ENCODE data around the gene TOR3A. TPM values are rescaled to one million over a fixed set of nuclear protein-coding genes. Genes with fewer than 3 reads are reported as not detected.
A peak's percentile ranks its signal among the peaks of the same experiment; 100 is the strongest.
"Not testable (repeated sequence)": the region's sequence is repeated elsewhere in the genome, so short reads cannot be mapped to it uniquely, and the experiment has no call there.

TOR3A gene
- total and polyA plus RNA-seq, 2 of the 13 experiments (the other 11 are each of a cell fraction or from before 2014, with no cell fraction given) = 14.7 to 28.4 TPM

- H3K27ac ChIP-seq (ENCODE audit: extremely low read length, insufficient read depth, low read length); H3K4me3 ChIP-seq (replicated peaks in 1 of 3; ENCODE audit: insufficient read depth in 1 of 3, low read depth in 2 of 3, low read length in 3 of 3); DNase-seq (ENCODE audit: low spot score); FAIRE-seq; intact Hi-C loops (cut with micrococcal nuclease; ENCODE audit: unreplicated experiment); H3K36me3 ChIP-seq (replicated peaks in 1 of 2; ENCODE audit: control insufficient read depth in 1 of 2, insufficient read depth in 2 of 2, low read length in 2 of 2); in situ Hi-C loops (cut with HindIII; ENCODE audit: extremely low pct_ligation_motif_present, low pct_unique_long_range_greater_than_20kb); H2AFZ ChIP-seq (ENCODE audit: low read length); BruUV-seq (replicated peaks); ATAC-seq; H3K27me3 ChIP-seq (ENCODE audit: control insufficient read depth in 1 of 2, insufficient read depth in 2 of 2, low read length in 2 of 2); POLR2A ChIA-PET; CTCF ChIA-PET (ENCODE audit: low intra/inter-chr PET ratio, low total read pairs); H3K9me3 ChIP-seq (ENCODE audit: low read length); H3K4me2 ChIP-seq (ENCODE audit: low read depth, low read length); H3K9ac ChIP-seq (ENCODE audit: insufficient read depth, low read depth, low read length); H4K20me1 ChIP-seq (ENCODE audit: insufficient read depth, low read length): not testable (repeated sequence)
- 94% methylated on average over 10 of the region's 27 CpGs for WGBS (ENCODE audit: low lambda C conversion rate)
- H3K4me1 ChIP-seq (ENCODE audit: insufficient read depth, low read length) = peaks cover 43% of the 10 kb centered on the region
- peaks cover 44% of the 10 kb centered on the region for H3K79me2 ChIP-seq (ENCODE audit: insufficient read depth, low read length)
- TF ChIP-seq GABPB1 (CRISPR knock-in tag; IDR thresholded peaks at IDR 0.05) = 0 out of 2 replicates have a peak, but pooled peaks have one; percentile 14
Measured at GRCh38 chr1:179040175-179040551, 41.7 kb upstream of the TOR3A start.

- peaks cover 28% of the 10 kb centered on the region for H3K79me2 ChIP-seq (ENCODE audit: insufficient read depth, low read length)
- no peak for FAIRE-seq
- H4K20me1 ChIP-seq (ENCODE audit: insufficient read depth, low read length) = no peaks in the 10 kb centered on the region
- no peak overlapping the region for H2AFZ ChIP-seq (ENCODE audit: low read length)
- in situ Hi-C loops (cut with HindIII; ENCODE audit: extremely low pct_ligation_motif_present, low pct_unique_long_range_greater_than_20kb) = no loop called here
- CTCF ChIA-PET (ENCODE audit: low intra/inter-chr PET ratio, low total read pairs) = no interaction called here
- no peak overlapping the region for H3K27ac ChIP-seq (ENCODE audit: extremely low read length, insufficient read depth, low read length)
- no peak for DNase-seq (ENCODE audit: low spot score)
- POLR2A ChIA-PET = interaction anchor here (1.2 kb wide), 1 partner anchor 25 kb away, joined by 3 read pairs; no protein-coding TSS in a partner anchor
- H3K27me3 ChIP-seq (ENCODE audit: control insufficient read depth in 1 of 2, insufficient read depth in 2 of 2, low read length in 2 of 2) = no peaks in the 10 kb centered on the region
- no peak overlapping the region for H3K9ac ChIP-seq (ENCODE audit: insufficient read depth, low read depth, low read length)
- BruUV-seq (replicated peaks) = no TSS peak
- H3K4me1 ChIP-seq (ENCODE audit: insufficient read depth, low read length) = peaks cover 58% of the 10 kb centered on the region
- no peak overlapping the region for H3K4me2 ChIP-seq (ENCODE audit: low read depth, low read length)
- no peak for ATAC-seq
- intact Hi-C loops (cut with micrococcal nuclease; ENCODE audit: unreplicated experiment) = no loop called here
- WGBS (ENCODE audit: low lambda C conversion rate) = 60% methylated on average over 1 of the region's 8 CpGs
- H3K4me3 ChIP-seq (replicated peaks in 1 of 3; ENCODE audit: insufficient read depth in 1 of 3, low read depth in 2 of 3, low read length in 3 of 3) = no peak overlapping the region
- no peaks in the 10 kb centered on the region for H3K9me3 ChIP-seq (ENCODE audit: low read length)
- no peaks in the 10 kb centered on the region; a peak in 2 of 5 replicates for H3K36me3 ChIP-seq (replicated peaks in 1 of 2; ENCODE audit: control insufficient read depth in 1 of 2, insufficient read depth in 2 of 2, low read length in 2 of 2)
- TF ChIP-seq RFX5 (IDR thresholded peaks at IDR 0.05; ENCODE audit: low read depth, low read length) = no peak
- no peak for TF ChIP-seq PBX2 (CRISPR knock-in tag; IDR thresholded peaks at IDR 0.05)
- no peak for TF ChIP-seq ZBTB7A (CRISPR knock-in tag; IDR thresholded peaks at IDR 0.05)
- TF ChIP-seq LCORL (IDR thresholded peaks at IDR 0.05) = no peak
- TF ChIP-seq LCORL (CRISPR knock-in tag; IDR thresholded peaks at IDR 0.05) = no peak
- TF ChIP-seq ZBTB7B (CRISPR knock-in tag; IDR thresholded peaks at IDR 0.05) = no peak
- no peak for TF ChIP-seq HIC2 (CRISPR knock-in tag; IDR thresholded peaks at IDR 0.05; ENCODE audit: low read depth)
- TF ChIP-seq SIN3A (IDR thresholded peaks at IDR 0.05; ENCODE audit: borderline replicate concordance, low read depth, low read length) = no peak
- TF ChIP-seq IRF9 (CRISPR knock-in tag; IDR thresholded peaks at IDR 0.05; ENCODE audit: borderline replicate concordance) = no peak
- TF ChIP-seq FOXA3 (CRISPR knock-in tag; IDR thresholded peaks at IDR 0.05) = no peak
- no peak for TF ChIP-seq NFIB (CRISPR knock-in tag; IDR thresholded peaks at IDR 0.05; ENCODE audit: borderline replicate concordance)
- no peak for TF ChIP-seq ZNF432 (CRISPR knock-in tag; IDR thresholded peaks at IDR 0.05; ENCODE audit: borderline replicate concordance)
- no peak for TF ChIP-seq NFE2L2 (IDR thresholded peaks at IDR 0.05; ENCODE audit: low read length)
Measured at GRCh38 chr1:179042087-179042486, 39.8 kb upstream of the TOR3A start.

Measured in HepG2 (cell line).